Tibial artery (tissue), 4 donors: Measurements from ENCODE around the gene LCN1.

Experiments
- DNase-seq, 2 donors: peaks; one replicate each; pipeline ENCODE4 v3.0.0-alpha.2; 2019
- H3K27ac ChIP-seq, 2 donors: fragments of 200-600 bp; sonication (generic) in 1 of 2; 1 replicate in 1 of 2; 2 replicates in 1 of 2; pipeline ENCODE4 v1.5.1; 2018 to 2019; ENCODE audit warnings: mild to moderate bottlenecking in 1 of 2
- H3K27me3 ChIP-seq, 2 donors: fragments of 200-600 bp; sonication (generic) in 1 of 2; one replicate each; pipeline versions ENCODE4 v1.5.1 to v1.6.0; 2016 to 2019
- H3K36me3 ChIP-seq, 3 donors: fragments of 200-600 bp; sonication (generic) in 2 of 3; one replicate each; pipeline ENCODE4 v1.5.1; 2016 to 2019; ENCODE audit warnings: mild to moderate bottlenecking in 2 of 3
- H3K4me1 ChIP-seq, 4 donors: fragments of 200-600 bp; sonication (generic) in 2 of 4; 1 replicate in 3 of 4; 2 replicates in 1 of 4; pipeline ENCODE4 v1.5.1; 2016 to 2019
- H3K4me3 ChIP-seq, 2 donors: fragments of 200-600 bp; sonication (generic) in 1 of 2; 1 replicate in 1 of 2; 2 replicates in 1 of 2; pipeline ENCODE4 v1.5.1; 2018 to 2019; ENCODE audit warnings: mild to moderate bottlenecking in 2 of 2
- H3K9me3 ChIP-seq, 3 donors: fragments of 200-600 bp; sonication (generic) in 1 of 3; one replicate each; pipeline ENCODE4 v1.5.1; 2016 to 2019
- intact Hi-C: fragments of 100-400 bp; cut with DNase I; formaldehyde crosslinking; loops from one replicate; pipeline ENCODE4 v1.15.0; 2023; ENCODE audit warnings: low total_unique reads
- TF ChIP-seq, protein P1 (sequence below), 2 experiments: fragments of 200-600 bp in 1 of 2; fragments of 450-650 bp in 1 of 2; IDR thresholded peaks; one replicate each; pipeline ENCODE4 v1.5.1; 2017 to 2019; ENCODE audit warnings: antibody characterized with exemption in 2 of 2, mild to moderate bottlenecking in 1 of 2, moderate library complexity in 1 of 2

The LCN1 gene

DNA sequence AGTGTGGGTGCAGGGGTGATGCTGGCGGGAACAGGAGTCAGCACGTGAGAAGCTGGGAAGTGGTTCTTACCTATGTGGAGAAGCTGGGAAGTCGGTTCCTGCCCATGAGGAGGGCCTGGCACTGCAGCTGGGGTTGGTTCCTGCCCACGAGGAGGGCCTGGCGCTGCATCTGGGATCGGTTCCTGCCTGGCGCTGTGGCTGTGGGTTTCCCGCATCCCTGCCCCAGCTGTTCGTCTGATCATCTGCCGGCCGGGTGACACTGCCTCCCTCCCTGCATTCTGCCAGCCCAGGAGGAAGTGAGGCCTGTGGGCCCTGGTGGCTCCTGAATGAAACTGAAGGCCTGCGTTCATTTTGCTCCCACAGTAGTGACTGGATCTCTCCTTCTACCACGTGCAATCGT is 29.8 kb downstream of the LCN1 start:
- Histone ChIP-seq H3K4me1 (no peaks in the 10 kb centered on the region), H3K27me3 (peaks cover 0 to 30% of the 10 kb centered on the region in 2 donors), H3K4me3 (no peak overlapping the region), H3K9me3 (peaks cover 0 to 15% (median 11%) of the 10 kb centered on the region in 3 donors), H3K27ac (no peak overlapping the region), H3K36me3 (no peaks in the 10 kb centered on the region)
- TF ChIP-seq, protein P1, sequence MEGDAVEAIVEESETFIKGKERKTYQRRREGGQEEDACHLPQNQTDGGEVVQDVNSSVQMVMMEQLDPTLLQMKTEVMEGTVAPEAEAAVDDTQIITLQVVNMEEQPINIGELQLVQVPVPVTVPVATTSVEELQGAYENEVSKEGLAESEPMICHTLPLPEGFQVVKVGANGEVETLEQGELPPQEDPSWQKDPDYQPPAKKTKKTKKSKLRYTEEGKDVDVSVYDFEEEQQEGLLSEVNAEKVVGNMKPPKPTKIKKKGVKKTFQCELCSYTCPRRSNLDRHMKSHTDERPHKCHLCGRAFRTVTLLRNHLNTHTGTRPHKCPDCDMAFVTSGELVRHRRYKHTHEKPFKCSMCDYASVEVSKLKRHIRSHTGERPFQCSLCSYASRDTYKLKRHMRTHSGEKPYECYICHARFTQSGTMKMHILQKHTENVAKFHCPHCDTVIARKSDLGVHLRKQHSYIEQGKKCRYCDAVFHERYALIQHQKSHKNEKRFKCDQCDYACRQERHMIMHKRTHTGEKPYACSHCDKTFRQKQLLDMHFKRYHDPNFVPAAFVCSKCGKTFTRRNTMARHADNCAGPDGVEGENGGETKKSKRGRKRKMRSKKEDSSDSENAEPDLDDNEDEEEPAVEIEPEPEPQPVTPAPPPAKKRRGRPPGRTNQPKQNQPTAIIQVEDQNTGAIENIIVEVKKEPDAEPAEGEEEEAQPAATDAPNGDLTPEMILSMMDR (IDR thresholded peaks at IDR 0.05) = no peak
- intact Hi-C loops = no loop called here
- peak in 1 of 2 donors; percentile 37 for DNase-seq

DNA sequence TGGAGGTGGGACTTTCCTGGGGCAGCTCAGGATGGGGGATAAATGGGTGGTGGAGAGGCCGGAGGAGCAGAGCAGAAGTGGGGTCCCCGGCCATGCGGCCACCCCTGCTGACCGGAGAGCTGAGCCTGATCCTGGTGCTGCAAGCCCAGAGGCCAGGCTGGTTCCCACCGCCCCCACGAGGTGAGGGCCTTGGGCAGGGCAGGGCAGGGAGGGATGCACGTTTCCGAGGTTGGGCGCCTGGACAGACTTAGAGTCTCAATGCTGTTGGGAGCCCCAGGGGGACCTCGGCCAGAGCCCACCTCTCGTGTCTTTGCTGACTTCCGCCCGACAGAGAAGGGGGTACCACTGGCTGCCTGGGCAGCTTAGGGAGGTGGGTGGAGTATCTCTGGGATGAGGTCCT is 30.2 kb downstream of the LCN1 start:
- intact Hi-C loops = no loop called here
- Histone ChIP-seq H3K36me3 (no peaks in the 10 kb centered on the region), H3K9me3 (peaks cover 0 to 15% (median 11%) of the 10 kb centered on the region in 3 donors), H3K4me3 (no peak overlapping the region), H3K4me1 (no peaks in the 10 kb centered on the region), H3K27ac (no peak overlapping the region), H3K27me3 (peaks cover 0 to 30% of the 10 kb centered on the region in 2 donors)
- TF ChIP-seq, protein P1 (IDR thresholded peaks at IDR 0.05) = no peak
- DNase-seq = peak in 1 of 2 donors; percentile 55

DNA sequence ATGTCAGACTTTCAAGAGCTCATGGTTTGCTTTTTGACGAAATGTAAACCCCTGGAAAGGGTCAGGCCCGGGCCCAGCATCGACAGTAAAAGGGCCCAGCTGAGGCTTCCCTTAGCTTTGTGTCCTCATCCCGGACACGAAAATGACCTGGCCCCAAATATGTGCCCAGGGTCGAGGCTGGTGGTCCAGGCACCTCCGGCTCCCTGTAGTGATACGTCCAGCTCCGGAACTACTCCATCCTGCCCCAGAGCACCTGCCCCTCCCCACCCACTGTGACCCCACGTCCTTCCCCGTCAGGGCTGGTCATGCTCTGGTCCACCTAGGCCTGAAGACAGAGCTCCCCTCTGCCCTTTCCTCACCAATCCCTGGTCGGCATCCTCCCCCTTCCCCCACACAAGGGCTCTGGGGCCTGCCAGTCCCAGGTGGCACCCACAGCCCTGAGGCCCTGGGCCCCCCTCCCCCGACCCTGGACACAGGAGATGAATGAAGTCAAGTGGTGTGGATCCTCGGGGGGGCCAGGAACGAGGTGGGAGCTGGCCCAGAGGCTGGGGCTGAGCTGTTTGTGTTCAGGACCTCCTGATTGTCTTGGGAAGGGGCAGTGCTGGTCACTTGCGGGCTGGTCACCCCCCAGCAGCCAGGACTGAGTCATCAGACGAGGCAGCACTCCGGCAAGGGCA is 30.9 kb downstream of the LCN1 start:
- DNase-seq = peak in 1 of 2 donors; percentile 37
- Histone ChIP-seq H3K27me3 (peaks cover 0 to 30% of the 10 kb centered on the region in 2 donors), H3K4me1 (no peaks in the 10 kb centered on the region), H3K27ac (no peak overlapping the region), H3K9me3 (peaks cover 0 to 15% (median 11%) of the 10 kb centered on the region in 3 donors), H3K4me3 (no peak overlapping the region), H3K36me3 (no peaks in the 10 kb centered on the region)
- intact Hi-C loops = no loop called here
- TF ChIP-seq, protein P1 (IDR thresholded peaks at IDR 0.05) = no peak

DNA sequence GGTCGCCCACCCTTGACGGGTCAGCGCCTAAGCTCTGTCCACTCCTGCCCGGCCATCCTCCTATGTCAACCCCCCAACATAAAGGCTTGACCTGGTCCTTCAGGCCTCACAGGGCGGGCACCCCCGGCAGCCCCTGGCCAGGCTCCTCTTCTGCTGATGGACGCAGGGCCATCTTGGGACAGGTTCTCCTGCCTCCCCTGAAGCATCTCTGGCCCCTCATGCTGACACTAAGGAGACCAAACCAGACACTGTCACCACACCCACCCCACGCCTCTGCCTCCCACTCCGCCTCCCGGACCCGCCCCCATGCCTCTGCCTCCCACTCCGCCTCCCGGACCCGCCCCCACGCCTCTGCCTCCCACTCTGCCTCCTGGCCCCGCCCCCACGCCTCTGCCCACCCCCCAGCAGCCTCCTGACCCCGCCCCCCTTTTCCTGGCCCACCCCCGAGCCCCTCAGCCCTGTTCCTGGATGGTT is 31.5 kb downstream of the LCN1 start:
- TF ChIP-seq, protein P1 (IDR thresholded peaks at IDR 0.05) = no peak
- Histone ChIP-seq H3K9me3 (peaks cover 0 to 15% (median 11%) of the 10 kb centered on the region in 3 donors), H3K27me3 (peaks cover 0 to 28% of the 10 kb centered on the region in 2 donors), H3K4me1 (no peaks in the 10 kb centered on the region), H3K36me3 (no peaks in the 10 kb centered on the region), H3K4me3 (no peak overlapping the region), H3K27ac (no peak overlapping the region)
- intact Hi-C loops = no loop called here
- peak in 1 of 2 donors; percentile 23 for DNase-seq

DNA sequence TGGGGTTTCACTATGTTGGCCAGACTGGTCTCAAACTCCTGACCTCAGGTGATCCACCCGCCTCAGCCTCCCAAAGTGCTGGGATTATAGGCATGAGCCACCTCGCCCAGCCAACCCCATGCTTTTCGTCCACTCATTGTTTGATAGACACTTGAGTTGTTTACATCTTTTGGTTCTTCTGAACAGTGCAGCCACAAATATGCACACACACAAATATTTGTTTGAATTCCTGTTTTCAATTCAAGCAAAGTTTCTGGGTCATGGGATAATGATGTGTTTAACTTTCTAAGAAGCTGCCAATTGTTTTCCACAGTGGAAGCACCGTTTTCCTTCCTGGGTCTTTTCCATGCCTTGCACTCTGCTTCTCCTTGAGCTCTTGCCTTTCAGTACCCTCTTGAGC is 33.5 kb downstream of the LCN1 start:
- no peak overlapping the region for H3K4me3 ChIP-seq
- DNase-seq = no peak
- H3K27me3 ChIP-seq = peaks cover 0 to 15% of the 10 kb centered on the region in 2 donors
- no peaks in the 10 kb centered on the region for H3K4me1 ChIP-seq
- H3K27ac ChIP-seq = no peak overlapping the region
- H3K9me3 ChIP-seq = peaks cover 0 to 15% (median 11%) of the 10 kb centered on the region in 3 donors
- no peaks in the 10 kb centered on the region for H3K36me3 ChIP-seq
- intact Hi-C loops = no loop called here
- TF ChIP-seq, protein P1 (IDR thresholded peaks at IDR 0.05) = no peak
